ENCODE data around the gene ITGA4.

ITGA4 gene

GRCh38 chr2:181515719-181516118, 58.5 kb downstream of the ITGA4 start:
- no peak for DNase-seq (ENCODE audit: low spot score)

- no peak for DNase-seq (ENCODE audit: low spot score)
These were observed 59.8 kb downstream of the ITGA4 start for GRCh38 chr2:181516992-181517391.

- DNase-seq (ENCODE audit: low spot score), result no peak
These were observed 60.6 kb downstream of the ITGA4 start for GRCh38 chr2:181517685-181518301.

- no peak for DNase-seq (ENCODE audit: low spot score)
These were observed 63.1 kb downstream of the ITGA4 start for GRCh38 chr2:181520253-181520652.

GRCh38 chr2:181523756-181524155, 66.6 kb downstream of the ITGA4 start:
- DNase-seq (ENCODE audit: low spot score), result no peak

GRCh38 chr2:181526014-181526413, 68.8 kb downstream of the ITGA4 start:
- DNase-seq (ENCODE audit: low spot score), result no peak

GRCh38 chr2:181527058-181527457, 69.9 kb downstream of the ITGA4 start:
- no peak for DNase-seq (ENCODE audit: low spot score)

- no peak for DNase-seq (ENCODE audit: low spot score)
These were observed 71.3 kb downstream of the ITGA4 start for GRCh38 chr2:181528441-181528840.

- no peak for DNase-seq (ENCODE audit: low spot score)
These were observed 79.5 kb downstream of the ITGA4 start for GRCh38 chr2:181536730-181537129.

GRCh38 chr2:181540421-181540820, 83.2 kb downstream of the ITGA4 start:
- no peak for DNase-seq (ENCODE audit: low spot score)

- DNase-seq (ENCODE audit: low spot score), result no peak
These were observed 85.0 kb downstream of the ITGA4 start for GRCh38 chr2:181542170-181542569.

- DNase-seq (ENCODE audit: low spot score), result peak; percentile 2
These were observed 88.9 kb downstream of the ITGA4 start for GRCh38 chr2:181546086-181546485.

GRCh38 chr2:181552808-181553207, 95.6 kb downstream of the ITGA4 start:
- no peak for DNase-seq (ENCODE audit: low spot score)

GRCh38 chr2:181553244-181553643, 96.1 kb downstream of the ITGA4 start:
- no peak for DNase-seq (ENCODE audit: low spot score)

- DNase-seq (ENCODE audit: low spot score), result no peak
These were observed 97.1 kb downstream of the ITGA4 start for GRCh38 chr2:181554061-181554830.

- no peak for DNase-seq (ENCODE audit: low spot score)
These were observed 101.2 kb downstream of the ITGA4 start for GRCh38 chr2:181558371-181558770.

GRCh38 chr2:181563101-181563692, 106.0 kb downstream of the ITGA4 start:
- peak; percentile 8 for DNase-seq (ENCODE audit: low spot score)

GRCh38 chr2:181566334-181567032, 109.3 kb downstream of the ITGA4 start:
- DNase-seq (ENCODE audit: low spot score), result no peak

- no peak for DNase-seq (ENCODE audit: low spot score)
These were observed 112.9 kb downstream of the ITGA4 start for GRCh38 chr2:181570059-181570458.

- no peak for DNase-seq (ENCODE audit: low spot score)
These were observed 113.9 kb downstream of the ITGA4 start for GRCh38 chr2:181570833-181571661.

GRCh38 chr2:181573140-181573736, 116.1 kb downstream of the ITGA4 start:
- peak; percentile 11 for DNase-seq (ENCODE audit: low spot score)
